GM21423 (cell line): ENCODE measurements around the gene ST3GAL5.

Source experiments
- ATAC-seq: cut with Tn5 transposase; IDR thresholded peaks from one replicate; pipeline ENCODE4 v1.9.1; 2021; ENCODE audit warnings: mild to moderate bottlenecking, moderate library complexity; ENCODE audit not compliant: unreplicated experiment

Gene ST3GAL5

DNA sequence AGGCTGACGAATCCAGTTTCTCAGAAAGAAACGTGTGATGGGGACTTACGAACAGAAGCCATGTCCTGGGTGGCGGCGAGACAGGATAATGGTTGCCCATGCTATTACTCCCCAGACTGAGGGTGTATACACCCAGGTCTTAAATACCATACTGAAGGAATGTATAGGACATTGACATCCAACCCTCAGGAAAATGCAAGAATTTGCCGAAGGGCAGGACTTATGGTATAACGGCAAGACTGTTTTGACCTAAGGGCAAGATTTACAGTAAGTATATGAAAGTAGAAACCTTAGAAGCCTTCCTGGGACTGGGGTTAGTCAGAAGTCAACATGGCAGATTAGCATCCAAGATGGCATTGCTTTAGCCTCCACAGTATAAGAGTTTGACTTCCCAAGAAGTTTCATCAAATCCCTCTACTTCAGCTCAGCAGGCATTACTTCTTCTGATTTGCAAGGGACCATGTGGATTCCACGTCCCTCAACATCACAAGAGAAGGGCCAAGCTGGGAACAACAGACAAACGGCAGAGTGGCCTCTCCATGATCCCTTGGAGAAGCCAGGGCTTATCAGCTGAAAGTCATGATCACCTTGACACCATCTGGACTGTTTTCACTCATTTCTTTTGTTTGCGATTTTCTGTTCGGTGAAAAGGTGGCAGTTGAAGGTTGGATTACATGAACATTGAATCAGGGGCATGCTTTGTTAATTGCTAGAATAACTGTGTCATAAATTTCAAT, 21.1 kb downstream of the ST3GAL5 start:
- ATAC-seq: no peak

DNA sequence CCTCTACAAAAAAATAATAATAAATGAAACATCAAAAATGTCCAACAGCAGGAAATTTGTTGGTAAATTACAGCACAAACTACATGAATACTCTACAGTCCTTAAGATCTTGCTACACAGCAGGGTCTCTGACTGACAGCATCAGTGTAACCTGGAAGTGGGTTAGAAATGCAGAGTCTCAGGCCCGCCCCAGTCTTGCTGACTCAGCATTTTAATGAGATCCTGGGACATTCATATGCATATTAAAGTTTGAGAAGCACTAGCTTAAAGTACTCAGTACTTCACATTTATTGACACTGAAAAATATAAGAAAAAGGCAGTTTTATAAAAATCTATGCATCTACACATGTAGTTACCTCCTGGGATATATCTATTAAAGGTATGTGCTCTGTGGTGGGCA, 21.7 kb downstream of the ST3GAL5 start:
- no peak for ATAC-seq

- no peak for ATAC-seq
These were observed 22.6 kb downstream of the ST3GAL5 start for GRCh38 chr2:85866165-85866659.

DNA sequence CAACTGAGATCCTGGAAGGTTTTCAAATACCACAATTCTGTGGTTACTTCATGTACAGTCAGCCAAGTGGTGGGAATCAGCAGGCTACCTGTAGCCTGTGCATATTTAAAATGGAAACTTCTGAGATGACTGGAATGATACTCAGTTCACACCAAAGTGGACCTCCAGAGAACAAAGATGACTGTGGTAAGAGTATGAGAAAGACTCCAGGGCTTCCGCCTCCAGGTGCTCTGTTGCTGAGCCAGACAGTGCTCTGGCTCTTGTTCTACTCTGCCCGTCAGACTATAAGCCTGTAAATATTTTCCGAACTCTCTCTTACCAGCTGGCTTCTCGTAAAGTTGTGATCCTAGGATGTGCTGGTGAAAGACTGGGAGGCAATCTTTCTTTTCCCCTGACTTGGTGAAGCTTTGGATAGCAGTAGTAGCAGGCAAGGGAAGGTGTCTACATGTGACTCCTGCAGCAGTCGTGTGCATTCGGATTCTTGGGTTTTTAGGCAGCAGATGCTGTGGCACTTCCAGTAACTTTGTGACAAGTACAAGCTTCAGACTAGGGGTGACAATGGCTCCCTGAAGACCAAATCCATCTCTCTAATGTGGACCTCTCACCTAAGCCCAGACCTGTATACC, 23.1 kb downstream of the ST3GAL5 start:
- ATAC-seq: peak; percentile 43

DNA sequence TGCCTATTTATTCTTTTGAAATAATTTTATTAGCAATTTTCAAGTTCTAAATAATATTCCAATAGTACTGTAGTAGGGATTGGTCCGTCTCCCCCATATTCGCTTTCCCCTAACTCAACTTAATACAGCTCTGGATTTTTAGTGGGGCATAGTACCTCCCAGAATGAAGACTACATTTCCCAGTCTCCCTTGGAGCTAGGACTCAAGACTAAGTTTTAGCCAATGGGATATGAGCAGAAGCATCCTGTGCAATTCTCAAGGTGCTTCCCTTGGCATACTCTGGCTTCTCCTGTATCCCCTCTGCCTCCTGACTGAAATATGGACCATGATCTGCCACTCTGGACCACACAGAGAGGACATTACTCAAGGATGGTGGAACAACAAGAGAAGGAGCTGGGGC, 24.1 kb downstream of the ST3GAL5 start:
- ATAC-seq: no peak

- no peak for ATAC-seq
These were observed 26.4 kb downstream of the ST3GAL5 start for GRCh38 chr2:85862426-85862825.

DNA sequence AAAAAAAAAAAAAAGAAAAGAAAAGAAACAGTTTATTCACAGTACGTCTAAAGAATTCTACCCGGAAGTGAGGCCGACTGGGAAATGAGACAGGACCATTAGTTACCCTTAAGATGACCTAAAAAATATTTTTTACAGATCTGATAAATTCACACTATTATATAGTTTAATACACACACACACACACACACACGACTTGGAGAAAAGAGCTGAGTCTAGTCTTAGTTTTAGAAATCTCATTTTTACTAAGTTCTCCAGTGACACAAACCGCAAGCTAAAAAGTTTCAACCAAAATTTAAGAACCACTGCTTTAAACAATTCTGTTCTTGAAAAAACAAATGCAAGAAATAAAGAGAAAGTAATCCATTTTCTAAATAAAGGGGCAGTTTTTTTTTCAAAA, 27.1 kb downstream of the ST3GAL5 start:
- ATAC-seq: no peak

GRCh38 chr2:85861180-85861579, 27.6 kb downstream of the ST3GAL5 start:
- ATAC-seq: no peak

- ATAC-seq: no peak
These were observed 29.9 kb downstream of the ST3GAL5 start for GRCh38 chr2:85858841-85859240.

DNA sequence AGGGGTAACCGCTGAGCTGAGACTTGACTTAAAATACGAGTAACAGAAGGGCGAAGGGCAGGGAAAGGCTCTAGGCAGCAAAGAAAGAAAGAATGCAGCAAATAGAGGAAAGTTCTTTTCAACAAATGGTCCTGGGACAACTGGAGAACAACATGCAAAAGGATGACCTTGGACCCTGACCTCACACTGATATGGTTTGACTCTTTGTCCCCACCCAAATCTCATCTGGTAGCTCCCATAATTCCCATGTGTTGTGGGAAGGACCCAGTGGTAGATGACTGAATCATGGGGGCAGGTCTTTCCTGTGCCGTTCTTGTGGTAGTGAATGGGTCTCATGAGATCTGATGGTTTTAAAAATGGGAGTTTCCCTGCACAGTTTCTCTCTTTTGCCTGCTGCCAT, 33.9 kb downstream of the ST3GAL5 start:
- no peak for ATAC-seq

GRCh38 chr2:85854166-85854509, 34.7 kb downstream of the ST3GAL5 start:
- ATAC-seq: peak; percentile 6

- ATAC-seq: peak; percentile 50
These were observed 35.2 kb downstream of the ST3GAL5 start for GRCh38 chr2:85853499-85854165.

- ATAC-seq: peak; percentile 73
These were observed 35.8 kb downstream of the ST3GAL5 start for GRCh38 chr2:85852937-85853498.

GRCh38 chr2:85852152-85852840, 36.5 kb downstream of the ST3GAL5 start:
- no peak for ATAC-seq

GRCh38 chr2:85851253-85852151, 37.3 kb downstream of the ST3GAL5 start:
- no peak for ATAC-seq

DNA sequence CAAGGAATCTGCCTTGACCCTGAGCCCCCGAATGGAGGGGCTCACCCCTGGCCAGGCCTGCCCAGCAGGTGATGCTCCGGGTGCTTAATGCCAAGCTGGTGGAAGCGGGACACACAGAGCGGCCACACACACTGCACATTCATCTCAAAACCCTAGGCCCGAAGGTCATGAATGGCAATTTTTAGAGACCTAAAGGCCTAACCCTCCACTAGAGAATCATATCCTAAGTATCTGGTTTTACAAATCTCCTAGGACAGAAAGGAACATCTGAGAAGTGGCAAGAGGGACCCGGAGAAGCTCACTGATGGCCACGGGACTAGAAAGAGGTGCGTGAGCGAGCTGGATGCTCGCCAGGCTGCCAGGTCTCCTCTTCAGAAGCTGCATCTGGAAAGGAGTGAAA, 38.3 kb downstream of the ST3GAL5 start:
- ATAC-seq: no peak

- no peak for ATAC-seq
These were observed 41.7 kb downstream of the ST3GAL5 start for GRCh38 chr2:85847051-85847588.

DNA sequence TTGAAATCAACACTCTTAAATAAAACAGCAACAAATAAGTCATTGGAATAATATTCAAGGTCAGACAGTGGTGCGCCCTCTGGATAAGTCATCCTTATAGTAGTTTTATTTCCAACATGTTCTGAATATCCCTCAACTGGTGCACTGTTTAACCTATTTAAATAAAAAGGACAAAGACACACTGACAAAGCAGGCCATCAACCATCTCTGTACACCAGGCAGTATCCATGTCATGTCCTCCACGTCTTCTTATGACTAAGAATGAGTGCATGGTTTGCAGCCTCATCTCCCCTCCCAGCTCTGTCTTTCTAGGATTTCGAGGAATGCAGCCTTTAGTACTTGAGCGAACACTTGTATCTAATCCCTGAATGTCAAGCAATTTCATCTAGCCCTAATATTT, 42.4 kb downstream of the ST3GAL5 start:
- ATAC-seq: no peak

GRCh38 chr2:85844486-85844885, 44.3 kb downstream of the ST3GAL5 start:
- ATAC-seq: no peak

- ATAC-seq: no peak
These were observed 45.2 kb downstream of the ST3GAL5 start for GRCh38 chr2:85843543-85843942.
